ENCODE data around the gene CCDC83.
"Not testable (repeated sequence)": the region's sequence is repeated elsewhere in the genome, so short reads cannot be mapped to it uniquely, and the experiment has no call there.

The CCDC83 gene

GRCh38 chr11:85829172-85829571, 26.0 kb upstream of the CCDC83 start:
- no peak for DNase-seq (ENCODE audit: low read depth, low spot score)
- no peak overlapping the region for H3K4me3 ChIP-seq (ENCODE audit: low read depth, low read length)
- in situ Hi-C loops (cut with HindIII; ENCODE audit: low sequenced_read_pairs), result no loop called here
- TF ChIP-seq CTCF (IDR thresholded peaks at IDR 0.05; ENCODE audit: low read depth, low read length), result no peak

DNA sequence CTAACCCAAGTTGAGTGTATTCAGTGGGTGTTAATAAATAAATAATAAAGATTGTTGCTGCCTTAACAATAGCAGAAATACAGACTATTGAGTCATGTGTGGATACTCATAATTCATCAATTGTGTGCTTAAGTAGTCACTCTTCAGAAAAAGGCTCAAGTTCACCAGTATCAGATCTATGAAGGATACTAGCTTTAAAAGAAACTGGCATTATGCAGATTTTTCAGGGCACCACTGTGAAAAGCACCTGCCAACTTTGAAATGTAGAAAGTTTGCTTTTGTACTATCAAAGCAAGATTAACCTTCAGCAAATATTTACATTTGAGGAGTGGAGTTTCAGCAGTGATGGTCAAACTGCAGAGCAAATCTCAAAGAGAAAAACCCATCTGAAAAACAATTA, 24.1 kb upstream of the CCDC83 start:
- in situ Hi-C loops (cut with HindIII; ENCODE audit: low sequenced_read_pairs), result no loop called here
- no peak for TF ChIP-seq CTCF (IDR thresholded peaks at IDR 0.05; ENCODE audit: low read depth, low read length)
- DNase-seq (ENCODE audit: low read depth, low spot score), result no peak
- no peak overlapping the region for H3K4me3 ChIP-seq (ENCODE audit: low read depth, low read length)

- no peak for TF ChIP-seq CTCF (IDR thresholded peaks at IDR 0.05; ENCODE audit: low read depth, low read length)
- no peak for DNase-seq (ENCODE audit: low read depth, low spot score)
- H3K4me3 ChIP-seq (ENCODE audit: low read depth, low read length), result no peak overlapping the region
- in situ Hi-C loops (cut with HindIII; ENCODE audit: low sequenced_read_pairs), result no loop called here
Measured at GRCh38 chr11:85835263-85835662, 19.9 kb upstream of the CCDC83 start.

DNA sequence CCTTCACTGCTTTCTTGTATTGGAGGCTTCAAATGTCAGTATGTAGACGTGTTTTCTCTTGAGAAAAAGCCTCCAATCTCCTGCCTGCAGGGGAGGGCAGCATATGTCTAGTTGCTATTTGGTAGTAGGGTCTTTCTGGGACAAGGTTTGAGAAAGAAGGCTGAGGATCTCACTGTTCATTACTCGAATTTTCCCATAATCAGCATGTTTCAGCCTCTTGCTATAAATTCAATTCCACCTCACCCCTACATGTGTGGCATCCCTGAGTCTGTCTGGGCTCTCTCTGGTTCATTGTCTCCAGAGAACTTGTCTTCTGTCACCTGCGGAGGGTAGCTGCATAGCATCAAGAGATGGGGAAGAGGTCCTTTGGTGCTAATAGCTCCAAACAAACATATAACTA, 19.5 kb upstream of the CCDC83 start:
- DNase-seq (ENCODE audit: low read depth, low spot score), result no peak
- no peak overlapping the region for H3K4me3 ChIP-seq (ENCODE audit: low read depth, low read length)
- in situ Hi-C loops (cut with HindIII; ENCODE audit: low sequenced_read_pairs), result no loop called here
- no peak for TF ChIP-seq CTCF (IDR thresholded peaks at IDR 0.05; ENCODE audit: low read depth, low read length)

DNA sequence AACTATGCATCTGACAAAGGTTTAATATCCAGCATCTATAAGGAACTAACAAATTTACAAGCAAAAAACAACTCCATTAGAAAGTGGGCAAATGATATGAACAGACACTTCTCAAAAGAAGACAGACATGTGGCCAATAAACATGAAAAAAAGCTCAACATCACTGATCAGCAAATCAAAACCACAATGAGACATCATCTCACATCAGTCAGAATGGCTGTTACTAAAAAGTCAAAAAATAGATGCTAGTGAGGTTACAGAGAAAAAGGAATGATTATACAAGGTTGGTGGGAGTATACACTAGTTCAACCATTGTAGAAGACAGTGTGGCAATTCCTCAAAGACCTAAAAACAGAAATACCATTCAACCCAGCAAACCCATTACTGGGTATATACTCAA, 14.3 kb upstream of the CCDC83 start:
- in situ Hi-C loops (cut with HindIII; ENCODE audit: low sequenced_read_pairs); DNase-seq (ENCODE audit: low read depth, low spot score); H3K4me3 ChIP-seq (ENCODE audit: low read depth, low read length): not testable (repeated sequence)

DNA sequence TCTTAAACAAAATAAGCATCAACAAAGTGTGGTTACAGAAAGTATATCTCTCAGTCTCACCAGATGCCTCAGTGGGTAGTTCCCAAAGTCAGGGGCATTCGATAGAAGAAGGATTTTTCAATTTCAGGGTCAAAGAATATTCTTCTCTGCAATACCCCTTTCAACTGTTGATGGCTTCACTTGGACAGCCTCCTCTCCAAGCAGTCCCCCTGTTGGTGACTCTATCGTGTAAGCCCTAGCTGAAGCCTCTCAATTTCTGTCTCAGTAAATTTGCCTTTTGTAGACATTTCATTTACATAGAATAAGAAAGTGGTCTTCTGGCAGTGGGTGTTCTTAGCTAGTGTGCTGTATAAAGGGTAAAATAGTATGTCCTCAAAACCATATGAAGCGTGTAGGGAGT, 11.3 kb upstream of the CCDC83 start:
- DNase-seq (ENCODE audit: low read depth, low spot score), result no peak
- in situ Hi-C loops (cut with HindIII; ENCODE audit: low sequenced_read_pairs), result no loop called here
- H3K4me3 ChIP-seq (ENCODE audit: low read depth, low read length), result no peak overlapping the region
- no peak for TF ChIP-seq CTCF (IDR thresholded peaks at IDR 0.05; ENCODE audit: low read depth, low read length)

DNA sequence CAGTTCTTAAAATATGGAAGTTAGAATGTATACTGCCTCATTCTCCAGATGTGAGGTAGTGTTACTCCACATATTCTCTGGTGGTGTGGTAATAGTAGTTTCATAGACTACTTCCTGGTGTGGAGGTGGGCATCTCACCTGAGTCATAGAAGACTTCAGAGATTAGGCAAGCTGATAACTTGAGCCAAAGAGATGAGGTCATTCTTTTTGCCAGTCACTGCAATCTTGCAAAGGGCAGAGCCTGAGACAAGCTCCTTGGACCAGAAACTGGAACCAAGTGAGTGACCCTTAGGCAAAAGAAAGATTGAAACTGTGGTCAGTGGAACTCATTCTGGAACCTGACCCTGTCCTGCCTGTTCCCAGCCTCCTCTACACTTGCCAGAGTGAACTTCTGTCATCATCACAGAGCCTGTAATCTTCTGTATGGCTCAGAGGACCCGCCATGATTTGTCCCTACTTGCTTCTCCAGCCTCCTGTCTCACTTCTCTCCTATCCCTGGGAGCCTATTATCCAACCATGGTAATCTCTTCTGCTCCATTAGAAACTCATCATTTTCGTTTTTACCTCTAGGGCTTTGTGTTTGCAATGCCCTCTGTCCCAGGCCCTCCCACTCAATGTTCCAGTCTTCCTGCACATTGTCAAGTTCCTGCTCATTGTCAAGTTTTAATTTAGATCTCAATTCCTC, 10.6 kb upstream of the CCDC83 start:
- in situ Hi-C loops (cut with HindIII; ENCODE audit: low sequenced_read_pairs), result no loop called here
- TF ChIP-seq CTCF (IDR thresholded peaks at IDR 0.05; ENCODE audit: low read depth, low read length), result no peak
- no peak overlapping the region for H3K4me3 ChIP-seq (ENCODE audit: low read depth, low read length)
- DNase-seq (ENCODE audit: low read depth, low spot score), result no peak
